HG02763 (cell line): ENCODE data around the gene GYG2.
"Not testable (repeated sequence)": the region's sequence is repeated elsewhere in the genome, so short reads cannot be mapped to it uniquely, and the experiment has no call there.

Experiments
- ATAC-seq: cut with Tn5 transposase; IDR thresholded peaks from one replicate; pipeline ENCODE4 v1.9.1; 2021; ENCODE audit warnings: mild to moderate bottlenecking, moderate library complexity; ENCODE audit not compliant: unreplicated experiment

Gene GYG2

GRCh38 chrX:2828344-2828958 is at the start of gene GYG2:
TSS of gene GYG2 (plus strand) at chrX:2828930. CDS start at chrX:2830189, 1,259 bp downstream.
- ATAC-seq = no peak

- ATAC-seq = not testable (repeated sequence)
Measured at GRCh38 chrX:2780472-2781225, 48.1 kb upstream of the GYG2 start.

DNA sequence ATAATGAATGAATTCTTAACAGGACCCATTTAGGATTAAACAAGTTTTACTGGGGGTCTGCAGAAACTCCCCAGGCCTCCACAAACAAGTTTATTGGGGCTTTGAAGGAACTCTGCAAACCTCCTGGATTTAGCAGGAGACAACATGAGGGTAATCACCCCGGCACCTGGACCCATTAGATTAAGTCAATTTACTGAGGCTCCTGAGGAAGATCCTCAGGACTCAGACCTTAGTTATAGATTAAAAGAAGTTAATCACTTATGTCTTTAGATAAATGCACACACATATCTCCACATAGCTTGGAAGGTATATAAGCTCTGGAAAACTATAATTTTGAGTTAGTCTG is 47.5 kb upstream of the GYG2 start:
- no peak for ATAC-seq

DNA sequence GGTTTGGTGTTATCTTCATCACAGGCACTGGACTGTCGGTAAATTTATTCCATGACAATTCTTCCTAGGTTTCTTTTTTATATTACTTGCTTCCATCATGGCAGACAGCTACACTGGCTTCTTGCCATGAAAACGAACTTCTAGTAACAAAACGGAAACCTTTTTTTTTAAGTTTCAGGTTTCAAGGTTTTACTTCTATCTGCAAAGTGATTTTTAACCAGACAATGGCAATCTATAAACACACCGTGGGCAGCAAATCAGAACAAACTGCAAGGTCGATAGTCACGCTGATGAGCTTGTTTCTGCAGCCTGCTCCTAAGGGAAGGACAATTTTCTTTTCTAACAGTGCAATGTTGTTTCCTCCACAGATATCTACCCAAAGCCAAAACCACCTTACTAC is 47.0 kb upstream of the GYG2 start:
- no peak for ATAC-seq

- ATAC-seq = no peak
Measured at GRCh38 chrX:2782171-2782570, 46.6 kb upstream of the GYG2 start.

DNA sequence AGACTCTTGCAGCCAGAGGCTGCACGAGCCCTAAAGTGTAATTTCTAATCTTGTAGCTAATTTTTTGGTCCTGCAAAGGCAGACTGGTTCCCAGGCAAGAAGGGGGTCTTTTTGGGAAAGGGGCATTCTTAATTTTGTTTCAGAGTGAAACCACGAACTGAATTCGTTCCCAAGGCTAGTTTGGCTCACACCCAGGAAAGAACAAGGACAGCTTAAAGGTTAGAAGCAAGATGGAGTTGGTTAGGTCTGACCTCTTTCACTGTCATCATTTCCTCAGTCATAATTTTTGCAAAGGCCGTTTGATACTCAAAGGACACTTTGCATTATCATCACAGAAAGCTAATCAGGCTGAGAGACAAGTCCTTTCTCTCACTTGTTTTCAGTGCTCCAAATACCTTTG is 46.0 kb upstream of the GYG2 start:
- no peak for ATAC-seq

GRCh38 chrX:2784026-2784425 is 44.7 kb upstream of the GYG2 start:
- ATAC-seq = no peak

- ATAC-seq = no peak
Measured at GRCh38 chrX:2785538-2785937, 43.2 kb upstream of the GYG2 start.

DNA sequence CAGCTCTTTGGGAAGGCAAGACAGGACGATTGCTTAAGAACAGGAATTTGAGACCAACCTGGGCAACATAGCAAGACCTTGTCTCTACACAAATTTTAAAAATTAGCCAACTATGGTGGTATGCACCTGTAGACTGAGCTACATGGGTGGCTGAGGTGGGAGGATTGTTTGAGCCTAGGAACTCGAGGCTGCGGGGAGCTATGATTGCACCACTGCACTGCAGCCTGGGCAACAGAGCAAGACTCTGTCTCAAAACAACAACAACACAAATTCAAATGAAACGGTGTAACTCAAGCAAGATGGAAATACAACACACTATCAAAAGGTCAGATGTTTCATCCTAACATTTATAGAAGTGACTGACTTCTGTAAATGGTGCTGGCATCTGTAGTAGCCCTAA is 39.8 kb upstream of the GYG2 start:
- no peak for ATAC-seq

- no peak for ATAC-seq
Measured at GRCh38 chrX:2789569-2789968, 39.2 kb upstream of the GYG2 start.

DNA sequence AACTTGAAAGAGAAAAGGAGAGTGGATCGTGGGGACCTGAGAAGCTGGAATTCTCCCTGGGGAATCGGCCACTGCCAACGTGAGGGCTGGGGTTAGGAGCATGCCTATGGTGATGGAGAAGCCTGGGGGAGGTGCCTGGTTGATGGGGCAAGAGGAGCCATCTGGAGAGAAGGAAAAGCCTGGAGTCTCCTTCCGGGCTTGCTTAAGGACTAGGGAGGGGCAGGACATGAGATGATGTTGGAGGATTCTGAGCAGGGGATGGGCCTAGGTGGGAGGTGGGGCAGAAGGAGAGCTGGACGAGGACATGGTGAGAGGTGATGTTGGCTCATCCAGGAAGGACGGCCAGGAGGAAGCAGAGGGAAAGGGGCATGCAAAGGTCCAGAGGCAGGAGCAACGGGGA is 35.0 kb upstream of the GYG2 start:
- no peak for ATAC-seq

GRCh38 chrX:2794336-2794735 is 34.4 kb upstream of the GYG2 start:
- ATAC-seq = no peak

GRCh38 chrX:2796808-2797207 is 31.9 kb upstream of the GYG2 start:
- ATAC-seq = not testable (repeated sequence)

- no peak for ATAC-seq
Measured at GRCh38 chrX:2799369-2799768, 29.4 kb upstream of the GYG2 start.

- ATAC-seq = not testable (repeated sequence)
Measured at GRCh38 chrX:2799980-2800379, 28.8 kb upstream of the GYG2 start.

GRCh38 chrX:2801223-2801622 is 27.5 kb upstream of the GYG2 start:
- no peak for ATAC-seq

GRCh38 chrX:2802376-2803090 is 26.2 kb upstream of the GYG2 start:
- not testable (repeated sequence) for ATAC-seq

GRCh38 chrX:2803486-2803885 is 25.2 kb upstream of the GYG2 start:
- ATAC-seq = not testable (repeated sequence)

GRCh38 chrX:2804106-2804843 is 24.5 kb upstream of the GYG2 start:
- not testable (repeated sequence) for ATAC-seq

- ATAC-seq = not testable (repeated sequence)
Measured at GRCh38 chrX:2804858-2805257, 23.9 kb upstream of the GYG2 start.

GRCh38 chrX:2811271-2811670 is 17.5 kb upstream of the GYG2 start:
- no peak for ATAC-seq
